HG02623 (cell line): ENCODE measurements around the gene GNG4.
"Not testable (repeated sequence)": the region's sequence is repeated elsewhere in the genome, so short reads cannot be mapped to it uniquely, and the experiment has no call there.

Experiments
- ATAC-seq: cut with Tn5 transposase; IDR thresholded peaks from one replicate; pipeline ENCODE4 v1.9.1; 2021; ENCODE audit warnings: moderate library complexity; ENCODE audit not compliant: unreplicated experiment

The GNG4 gene

DNA sequence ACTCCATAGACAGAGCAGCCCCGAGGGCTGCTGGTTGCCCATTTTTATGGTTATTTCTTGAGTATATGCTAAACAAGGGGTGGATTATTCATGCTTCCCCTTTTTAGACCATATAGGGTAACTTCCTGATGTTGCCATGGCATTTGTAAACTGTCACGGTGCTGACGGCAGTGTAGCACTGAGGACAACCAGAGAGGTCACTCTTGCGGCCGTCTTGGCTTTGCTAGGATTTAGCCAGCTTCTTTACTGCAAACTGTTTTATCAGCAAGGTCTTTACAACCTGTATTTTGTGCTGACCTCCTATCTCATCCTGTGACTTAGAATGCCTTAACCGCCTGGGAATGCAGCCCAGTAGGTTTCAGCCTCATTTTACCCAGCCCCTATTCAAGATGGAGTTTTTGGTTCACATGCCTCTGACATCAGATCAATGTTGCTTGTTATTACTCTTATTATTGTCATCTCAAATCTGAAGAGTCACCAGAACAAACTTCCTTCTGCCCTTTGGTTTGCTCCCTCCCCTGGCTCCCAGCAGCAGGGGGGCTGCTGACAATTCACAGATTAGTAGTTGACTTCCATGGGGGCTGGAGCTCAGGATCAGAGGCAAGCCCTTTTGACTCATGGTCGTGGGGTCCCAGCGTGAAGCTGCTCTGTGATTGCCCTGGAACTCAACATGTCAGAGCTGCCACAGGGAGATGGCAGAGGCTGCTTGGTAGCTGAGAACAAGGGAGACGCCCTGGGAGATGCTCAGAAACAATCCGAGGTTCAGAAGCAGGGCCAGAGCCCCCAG, 103.0 kb downstream of the GNG4 start:
- not testable (repeated sequence) for ATAC-seq

DNA sequence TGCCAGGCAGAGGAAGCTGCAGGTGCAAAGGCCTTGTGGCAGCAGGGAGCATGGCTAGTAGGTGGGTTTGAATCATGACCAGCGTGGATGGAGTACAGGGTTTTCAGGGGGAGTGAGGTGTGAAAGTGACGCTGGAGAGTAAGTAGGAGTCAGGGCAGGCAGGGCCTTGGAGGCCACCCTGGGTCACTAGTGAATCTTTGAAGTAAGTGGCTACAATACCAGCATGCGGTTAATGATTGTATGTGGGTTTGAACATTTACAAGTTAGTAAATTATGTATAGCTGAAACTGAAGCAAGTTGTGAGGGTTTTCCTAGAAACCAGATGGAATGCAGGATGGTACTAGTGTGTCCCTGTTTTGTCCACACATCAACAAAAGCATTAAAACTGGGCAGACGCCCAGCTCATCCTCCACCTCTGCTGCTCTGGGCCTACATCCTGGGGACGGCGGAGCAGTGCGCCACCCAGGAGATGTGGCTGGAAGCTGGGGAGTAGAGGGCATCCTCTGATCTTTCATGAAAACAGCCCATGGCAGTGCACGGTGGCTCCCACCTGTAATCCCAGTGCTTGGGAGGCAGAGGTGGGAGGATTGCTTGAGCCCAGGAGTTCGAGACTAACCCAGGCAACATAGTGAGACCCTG, 104.2 kb downstream of the GNG4 start:
- ATAC-seq, result no peak

DNA sequence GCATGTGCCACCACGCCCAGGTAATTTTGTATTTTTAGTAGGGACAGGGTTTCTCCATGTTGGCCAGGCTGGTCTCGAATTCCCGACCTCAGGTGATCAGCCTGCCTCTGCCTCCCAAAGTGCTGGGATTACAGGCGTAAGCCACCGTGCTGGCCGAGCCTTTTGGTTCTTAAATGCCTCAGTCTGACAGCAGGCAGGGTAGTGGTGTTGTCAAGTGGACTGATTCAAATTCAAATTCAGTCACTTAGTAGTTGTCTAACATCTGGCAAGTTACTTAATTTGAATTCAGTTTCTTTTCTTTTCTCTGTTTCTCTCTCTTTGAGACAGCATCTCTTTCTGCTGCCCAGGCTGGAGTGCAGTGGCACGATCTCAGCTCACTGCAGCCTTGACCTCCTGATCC, 106.7 kb downstream of the GNG4 start:
- not testable (repeated sequence) for ATAC-seq

DNA sequence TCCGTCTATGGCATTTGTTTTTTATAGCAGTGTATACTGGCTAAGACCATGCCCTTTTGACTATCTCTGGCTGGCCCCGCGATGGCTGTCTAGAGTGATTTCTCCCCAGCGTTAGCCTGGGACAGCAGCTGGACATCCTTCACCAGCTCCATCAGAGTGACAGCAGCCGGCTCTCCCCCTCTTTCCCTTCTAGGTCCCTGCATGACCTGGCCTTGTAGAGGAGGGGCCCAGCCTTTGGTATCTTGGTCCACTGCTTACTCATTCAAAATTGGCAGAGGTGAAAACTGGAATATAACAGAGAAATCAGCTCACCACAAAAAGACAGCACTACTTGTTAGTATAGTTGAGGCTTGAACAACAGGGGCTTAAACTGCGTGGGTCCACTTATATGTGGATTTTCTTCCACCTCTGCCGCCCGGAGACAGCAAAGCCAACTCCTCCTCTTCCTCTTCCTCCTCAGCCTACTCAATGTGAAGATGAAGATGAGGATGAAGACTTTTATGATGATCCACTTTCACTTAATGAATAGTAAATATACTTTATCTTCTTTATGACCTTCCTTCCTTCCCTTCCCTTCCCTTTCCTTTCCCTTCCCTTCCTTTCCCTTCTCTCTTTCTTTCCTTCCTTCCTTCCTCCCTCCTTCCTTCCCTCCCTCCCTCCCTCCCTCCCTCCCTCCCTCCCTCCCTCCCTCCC, 116.0 kb downstream of the GNG4 start:
- no peak for ATAC-seq

DNA sequence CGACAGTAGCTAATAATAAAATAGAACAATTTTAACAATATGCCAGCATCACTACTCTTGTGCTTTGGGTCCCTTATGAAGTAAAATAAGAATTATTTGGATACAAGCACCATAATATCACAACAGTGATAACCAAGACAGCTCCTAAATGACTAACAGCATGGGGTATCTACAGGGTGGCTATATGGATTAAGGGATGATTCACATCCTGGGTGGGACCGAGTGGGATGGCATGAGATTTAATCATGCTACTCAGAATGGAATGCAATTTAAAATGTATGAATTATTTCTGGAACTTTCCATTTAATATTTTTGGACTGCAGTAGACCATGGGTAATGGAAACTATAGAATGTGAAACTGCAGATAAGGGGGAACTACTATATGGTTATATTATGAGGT, 117.2 kb downstream of the GNG4 start:
- no peak for ATAC-seq

DNA sequence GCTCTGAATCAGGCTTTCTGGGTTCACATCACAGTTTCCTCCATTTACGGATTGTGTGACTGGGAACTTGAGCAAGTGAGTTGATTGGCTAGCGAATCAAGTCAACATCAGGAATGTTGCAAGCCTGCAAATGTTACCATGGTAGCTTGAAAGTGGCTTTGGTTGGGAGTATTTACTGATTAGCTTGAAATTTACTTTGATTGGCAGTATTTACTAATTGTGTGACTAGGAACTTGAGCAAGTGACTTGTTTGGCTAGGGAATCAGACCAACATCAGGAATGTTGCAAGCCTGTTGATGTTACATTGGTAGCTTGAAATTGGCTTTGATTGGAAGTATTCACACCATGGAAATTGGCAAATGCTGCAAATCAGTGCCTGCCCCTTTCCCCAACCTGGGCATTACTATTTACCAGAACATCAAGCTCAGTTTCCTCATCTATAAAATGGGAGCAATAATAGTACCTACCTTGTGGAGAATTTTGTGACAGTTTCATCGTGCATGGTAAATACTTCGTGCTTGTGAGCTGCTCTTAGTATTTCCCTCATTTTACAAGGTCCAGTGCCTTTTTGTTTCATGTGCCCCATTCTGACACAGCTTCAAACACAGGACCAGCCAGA, 122.3 kb downstream of the GNG4 start:
- ATAC-seq, result no peak

DNA sequence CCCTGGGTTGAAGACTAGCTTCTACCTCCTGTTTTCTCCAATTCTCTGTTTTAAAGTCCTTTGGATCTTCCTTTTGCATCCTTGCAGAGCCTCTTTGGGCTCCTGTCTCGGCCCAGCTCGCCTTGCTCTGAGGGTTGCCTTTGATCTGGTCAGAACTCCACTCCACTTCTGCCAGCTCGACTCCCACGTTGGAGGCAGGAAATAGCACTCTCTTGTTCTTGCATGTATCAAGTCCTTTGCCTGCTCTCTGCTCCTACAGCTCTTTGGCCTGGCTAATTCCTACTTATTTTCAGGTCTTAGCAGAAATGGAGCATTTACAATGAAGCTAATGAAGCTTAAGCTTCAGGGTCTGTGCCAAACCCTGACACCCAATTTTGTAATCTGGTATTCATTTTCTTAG, 124.3 kb downstream of the GNG4 start:
- ATAC-seq, result no peak

DNA sequence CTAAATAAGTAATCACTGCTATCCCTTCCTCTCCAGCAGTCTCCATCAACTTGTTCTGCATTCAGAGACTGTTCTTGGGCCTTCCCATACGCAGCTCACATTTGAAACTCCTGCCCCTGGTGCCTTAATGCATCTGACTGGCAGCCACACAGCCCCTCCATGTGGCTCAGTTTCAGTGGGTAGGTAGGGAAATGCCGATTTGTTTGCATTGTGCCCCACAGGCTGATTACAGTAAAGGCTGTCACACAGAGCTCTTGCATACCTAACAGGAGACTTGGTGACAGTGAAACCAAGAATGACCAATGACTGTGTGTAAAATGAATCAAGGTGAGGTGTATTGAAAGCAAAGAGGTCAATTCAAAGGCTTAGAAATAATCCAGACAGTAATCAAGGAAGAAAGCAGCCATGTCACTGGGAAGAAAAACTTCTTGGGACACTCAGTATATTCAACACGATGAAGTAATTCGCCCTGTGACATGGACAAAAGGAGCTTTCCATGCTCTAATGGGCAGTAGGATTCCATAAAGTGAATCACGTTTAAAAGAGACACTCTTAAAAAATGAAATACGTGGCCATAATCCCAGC, 132.6 kb downstream of the GNG4 start:
- ATAC-seq, result no peak

DNA sequence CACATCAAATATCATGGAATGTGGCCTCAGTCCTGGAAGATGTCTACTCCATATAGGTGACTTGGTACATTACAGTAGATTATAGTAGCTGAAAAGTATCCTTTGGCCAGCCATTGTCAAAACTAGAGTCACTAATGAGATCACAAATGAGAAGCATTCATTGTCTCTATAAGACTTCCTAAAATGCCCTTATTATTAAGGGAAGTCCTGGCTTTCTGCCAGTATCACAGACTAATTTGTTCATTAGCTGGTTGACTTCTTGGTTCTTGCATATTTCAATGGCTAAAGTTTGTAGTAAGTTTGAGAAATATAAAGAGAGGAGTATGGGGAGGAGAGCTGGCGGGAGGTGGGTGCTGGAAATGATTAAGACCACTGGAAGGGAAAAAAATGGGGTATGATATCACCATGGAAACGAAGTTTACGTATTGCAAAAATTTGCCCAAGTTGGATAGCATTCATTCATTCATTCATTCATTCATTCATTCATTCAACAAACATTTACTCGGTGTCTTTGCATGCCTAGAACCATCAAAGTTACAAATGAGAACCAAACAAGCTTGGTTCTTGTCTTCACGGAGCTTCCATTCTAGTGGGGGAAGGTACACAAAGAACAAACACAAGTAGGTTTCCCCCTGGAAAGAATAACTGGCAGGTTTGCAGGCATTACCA, 133.6 kb downstream of the GNG4 start:
- ATAC-seq, result no peak

DNA sequence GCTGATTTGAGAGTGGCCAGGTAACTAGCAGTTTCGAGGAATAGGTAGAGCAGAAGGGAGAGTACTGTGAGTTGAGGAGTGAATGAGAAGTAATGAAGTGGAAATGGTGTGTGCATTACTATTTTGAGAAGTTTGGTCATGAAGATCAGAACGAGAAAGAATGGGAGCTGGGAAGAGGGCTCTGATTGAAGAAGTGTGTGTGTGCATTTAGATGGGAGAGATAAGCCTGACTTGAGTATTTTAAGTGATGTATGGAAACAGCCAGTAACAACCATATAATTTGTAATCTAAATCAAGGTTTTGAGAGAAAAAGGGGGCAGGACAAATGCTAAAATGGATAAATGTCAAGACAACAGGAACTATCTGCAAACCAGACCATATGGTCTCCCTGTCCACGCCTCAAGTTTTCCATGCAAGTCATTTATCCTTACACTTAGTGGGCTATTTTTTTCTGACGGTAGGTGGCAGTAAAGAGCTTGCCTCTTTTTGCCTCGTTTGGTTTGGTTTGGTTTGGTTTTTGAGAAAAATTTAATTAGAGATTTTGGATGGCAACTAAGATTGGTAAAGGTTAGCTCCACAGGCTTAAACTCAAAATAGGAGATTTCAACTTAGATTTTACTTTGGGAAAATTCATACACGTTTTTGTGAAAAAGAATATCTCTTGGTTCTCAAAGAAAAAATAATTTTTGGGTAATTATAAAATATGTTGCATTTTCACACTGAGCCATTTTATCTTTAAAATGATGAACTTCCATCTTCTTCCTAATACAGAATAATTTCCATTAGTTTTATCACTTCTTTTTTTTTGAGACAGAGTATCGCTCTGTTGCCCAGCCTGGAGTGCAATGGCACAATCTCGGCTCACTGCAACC, 135.9 kb downstream of the GNG4 start:
- no peak for ATAC-seq

DNA sequence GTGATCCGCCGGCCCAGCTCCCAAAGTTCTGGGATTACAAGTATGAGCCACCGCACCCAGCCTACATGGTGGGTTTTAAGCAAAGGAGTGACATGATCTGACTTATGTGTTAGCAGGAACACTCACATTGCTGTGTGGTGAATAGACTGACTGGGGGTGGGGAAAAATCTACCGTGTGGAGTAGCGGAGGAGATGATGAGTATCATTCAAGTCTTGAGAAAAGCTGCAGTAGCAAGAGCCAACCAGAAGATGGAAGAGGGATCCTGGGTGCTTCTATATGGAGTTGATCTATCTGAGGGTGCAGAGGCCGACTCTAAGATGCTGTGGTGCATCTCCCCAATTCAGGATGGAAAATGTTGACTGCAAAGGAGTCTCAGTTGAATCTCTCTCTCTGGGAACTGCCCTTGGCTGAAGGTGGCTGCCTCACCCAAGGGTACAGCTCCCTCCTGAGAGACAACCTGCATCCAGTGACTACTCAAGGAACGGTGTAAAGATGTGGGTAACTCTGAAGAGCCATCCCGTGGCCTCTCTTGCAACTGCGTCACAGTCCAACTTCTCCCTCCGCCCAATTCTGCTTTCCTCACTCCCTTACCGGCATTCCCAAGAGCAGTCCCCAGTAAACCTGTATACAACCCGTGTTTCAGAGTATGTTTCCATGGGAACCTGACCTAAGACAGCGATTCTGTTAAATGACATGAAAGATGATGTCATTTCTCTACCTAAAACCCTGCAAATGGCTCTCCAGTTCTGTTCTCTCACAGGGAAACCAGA, 137.9 kb downstream of the GNG4 start:
- ATAC-seq, result no peak

DNA sequence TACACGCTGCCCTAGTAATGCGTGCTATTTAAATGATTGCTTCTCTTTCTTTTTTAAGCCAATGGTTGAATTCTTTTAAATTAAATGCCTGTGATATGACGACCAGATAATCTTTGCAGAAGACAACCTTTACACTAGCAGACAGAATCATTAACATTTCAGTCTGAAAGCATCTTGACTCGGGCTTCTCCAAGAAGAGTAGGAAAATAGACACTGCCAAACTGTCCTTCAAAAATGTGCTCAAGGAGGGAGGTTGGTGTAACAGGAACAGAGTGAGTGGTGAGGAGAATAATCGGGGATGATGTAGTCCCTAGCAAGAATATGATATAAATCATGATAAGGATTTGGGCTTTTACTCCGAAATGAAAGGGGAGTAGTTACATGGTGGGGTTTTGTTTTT, 138.8 kb downstream of the GNG4 start:
- no peak for ATAC-seq

DNA sequence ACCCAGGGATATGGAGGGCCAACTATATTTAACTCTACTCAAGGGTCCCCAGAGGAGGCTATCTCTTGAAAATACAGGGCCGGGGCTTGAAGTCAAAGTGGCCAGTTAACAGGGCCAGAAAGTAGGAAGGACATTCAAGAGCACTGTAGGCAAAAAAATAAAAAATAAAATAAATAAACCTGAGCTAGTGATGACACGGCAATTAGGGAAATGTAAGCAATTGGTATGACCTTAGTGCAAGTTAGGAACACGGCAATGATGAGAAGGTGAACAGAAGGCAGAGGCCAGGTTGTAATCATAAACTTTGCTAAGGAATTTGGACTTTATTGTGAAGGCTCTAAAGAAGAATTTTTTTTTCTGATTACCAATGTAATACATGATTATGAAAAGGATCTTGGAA, 142.0 kb downstream of the GNG4 start:
- ATAC-seq, result no peak

DNA sequence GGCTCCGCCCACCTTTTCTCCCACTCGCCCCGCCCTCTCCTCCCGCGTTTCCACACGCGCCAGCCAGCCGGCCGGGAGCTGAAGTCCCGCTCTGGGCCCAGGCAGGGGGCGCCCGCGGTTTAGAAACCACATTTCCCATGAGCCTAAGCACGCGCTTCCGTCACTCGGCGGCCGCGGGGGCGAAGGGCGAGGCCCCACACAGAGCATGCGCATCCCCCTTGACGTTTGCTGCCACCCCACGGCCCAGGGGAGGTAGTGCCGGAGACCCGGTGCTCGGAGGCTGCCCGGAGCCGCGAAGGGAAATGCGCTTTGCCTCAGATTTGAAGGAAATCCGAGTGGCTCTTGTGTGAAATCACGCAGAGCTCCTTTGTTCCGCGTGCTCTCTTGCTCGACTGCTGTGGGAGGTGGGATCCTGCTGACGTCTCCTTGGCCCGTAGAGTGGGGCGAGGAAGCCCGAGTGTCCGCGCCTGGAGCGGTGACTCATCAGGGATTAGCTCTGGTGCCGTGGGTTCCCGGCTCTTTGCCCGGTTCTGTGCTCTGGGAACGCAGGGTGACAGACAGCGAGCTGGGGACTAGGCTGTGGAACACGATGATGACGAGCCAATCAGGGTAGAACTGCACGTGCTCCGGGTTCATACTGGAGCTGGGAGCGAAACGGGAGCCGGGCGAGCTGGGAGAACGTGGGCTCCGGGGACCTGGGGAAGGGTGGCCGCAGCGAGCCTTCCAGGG, 144.9 kb downstream of the GNG4 start:
- ATAC-seq, result peak; percentile 74

DNA sequence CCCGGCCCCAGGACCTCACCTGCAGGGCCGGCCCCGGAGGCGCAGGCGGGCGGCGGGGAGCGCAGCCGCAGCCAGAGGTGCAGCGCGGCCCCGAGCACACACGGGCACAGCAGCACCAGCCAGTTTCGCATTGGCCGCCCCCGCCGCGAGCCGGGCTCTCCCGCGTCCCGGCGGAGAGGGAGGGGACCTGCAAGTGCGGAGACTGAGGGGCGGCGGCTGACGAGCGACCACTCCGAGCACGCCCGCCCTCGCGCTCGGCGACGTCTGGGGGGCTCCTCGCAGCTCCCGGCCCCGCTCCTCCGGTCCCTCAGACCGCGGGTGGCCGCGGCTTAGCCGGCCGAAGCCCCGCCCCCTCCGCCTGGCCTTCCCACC, 145.5 kb downstream of the GNG4 start, which contains the start of gene B3GALNT2:
Gene B3GALNT2 (minus strand): TSS at position 331 of the 372 bp plus-strand sequence. CDS start 200 bp downstream, at position 131.
- ATAC-seq, result peak; percentile 34

DNA sequence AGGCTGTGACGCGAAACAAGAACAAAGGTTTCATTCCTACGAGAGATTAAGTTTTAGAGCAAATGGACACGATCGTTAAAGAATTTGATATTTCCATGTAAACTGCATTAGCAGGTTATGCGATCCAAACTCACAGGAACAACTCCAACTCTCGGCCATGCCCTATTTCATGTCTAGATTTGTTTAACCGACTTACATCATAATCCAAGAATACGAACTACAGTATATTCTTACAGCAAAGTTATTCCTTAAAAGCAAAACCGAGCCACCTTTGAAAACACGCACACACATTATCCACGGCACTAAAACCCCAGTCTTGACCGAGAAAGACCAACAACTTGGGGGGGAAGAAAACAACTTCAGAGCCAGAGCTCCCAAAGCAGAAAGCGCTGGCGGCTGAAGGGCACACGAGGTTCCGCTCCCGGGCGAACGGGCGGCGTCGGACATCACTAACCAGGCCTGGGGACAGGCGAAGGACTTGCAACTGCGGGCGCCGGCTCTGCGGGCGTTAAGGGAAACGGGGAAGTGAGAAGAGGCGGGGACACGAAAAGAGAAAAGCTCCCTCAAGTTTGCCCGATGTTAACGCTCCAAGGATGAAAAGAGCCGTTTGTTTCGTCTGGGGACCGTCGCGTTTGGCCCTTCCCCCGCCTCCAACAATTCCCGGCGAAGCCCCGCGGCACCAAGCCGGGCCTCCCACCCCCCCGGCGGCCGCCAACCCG, 146.0 kb downstream of the GNG4 start:
- no peak for ATAC-seq

DNA sequence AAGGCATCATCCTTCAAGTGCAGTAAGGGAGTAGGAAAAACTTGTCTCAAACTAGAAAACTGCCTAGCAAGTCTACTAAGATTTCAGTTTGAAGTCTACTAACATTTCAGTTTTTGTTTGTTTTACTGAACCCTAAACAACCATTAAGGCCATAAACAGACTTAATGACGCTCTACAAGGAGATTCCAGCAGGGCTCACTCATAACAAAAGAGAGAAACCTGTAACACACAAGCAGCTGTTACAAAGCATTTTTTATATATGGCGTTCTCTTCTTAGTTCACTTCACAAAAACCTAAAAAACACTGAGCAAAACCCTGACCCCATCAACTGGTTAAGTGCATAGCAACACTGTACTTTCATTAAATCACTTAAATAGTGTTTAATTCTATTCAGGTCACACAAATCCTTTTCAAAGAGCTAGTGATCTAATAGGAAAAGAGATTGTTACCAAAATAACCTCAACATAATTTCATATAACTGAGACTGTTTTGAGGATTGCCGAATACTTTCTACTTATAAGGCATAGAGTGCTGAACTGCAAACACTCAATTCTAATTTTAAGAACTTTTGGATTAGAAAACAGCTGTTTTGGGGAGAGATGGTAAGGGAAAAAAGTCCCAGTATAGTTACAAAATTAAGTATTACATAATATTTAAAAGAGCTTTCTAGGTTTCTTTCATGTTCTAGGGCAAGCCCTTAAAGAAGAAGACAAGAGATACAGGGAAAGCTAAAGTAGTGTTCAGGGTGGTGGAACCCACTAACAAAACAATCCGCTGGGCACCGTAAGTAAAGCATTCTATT, 146.8 kb downstream of the GNG4 start:
- ATAC-seq, result no peak
